Liver (tissue), 3 donors: ENCODE data around the gene CSTPP1.

Source experiments
- CTCF ChIP-seq: fragments of 150-350 bp; IDR thresholded peaks from 2 replicates; pipeline ENCODE4 v1.5.1; 2017; ENCODE audit warnings: improper control_type of control experiment, low read depth, low read length; ENCODE audit not compliant: missing input control
- GABPA ChIP-seq, 2 donors: IDR thresholded peaks in 1 of 2; conservative IDR thresholded peaks in 1 of 2; 2 replicates each; pipeline ENCODE4 v1.6.1; 2016; ENCODE audit warnings: antibody characterized with exemption in 2 of 2, mild to moderate bottlenecking in 1 of 2, moderate library complexity in 1 of 2
- HNF4A ChIP-seq, 2 donors: conservative IDR thresholded peaks; 2 replicates each; pipeline ENCODE4 v1.6.1; 2016; ENCODE audit warnings: antibody characterized with exemption in 2 of 2, mild to moderate bottlenecking in 2 of 2
- MAX ChIP-seq: IDR thresholded peaks from 2 replicates; pipeline ENCODE4 v1.6.1; 2016; ENCODE audit warnings: antibody characterized with exemption
- RAD21 ChIP-seq, 2 donors: IDR thresholded peaks; 2 replicates each; pipeline ENCODE4 v1.6.1; 2016; ENCODE audit warnings: antibody characterized with exemption in 2 of 2, mild to moderate bottlenecking in 2 of 2
- RXRA ChIP-seq, 2 donors: IDR thresholded peaks; 2 replicates each; pipeline ENCODE4 v1.6.1; 2017 to 2018; ENCODE audit warnings: antibody characterized with exemption in 2 of 2, mild to moderate bottlenecking in 1 of 2
- TAF1 ChIP-seq: conservative IDR thresholded peaks from 2 replicates; pipeline ENCODE4 v1.6.1; 2016; ENCODE audit warnings: antibody characterized with exemption, mild to moderate bottlenecking
- YY1 ChIP-seq: IDR thresholded peaks from 2 replicates; pipeline ENCODE4 v1.6.1; 2016; ENCODE audit warnings: antibody characterized with exemption, mild to moderate bottlenecking
- donor health status: healthy.
- donor health status: healthy.

GRCh38 chr11:46889689-46890475 is 46.7 kb upstream of the CSTPP1 start:
- TF ChIP-seq CTCF (peak; percentile 96), TAF1 (no peak), YY1 (no peak), HNF4A (conservative IDR thresholded peaks at IDR 0.05) (no peak), RAD21 (IDR thresholded peaks at IDR 0.05) (peak; percentile 99), RXRA (IDR thresholded peaks at IDR 0.05) (no peak), MAX (no peak), GABPA (IDR thresholded peaks at IDR 0.05 in 1 of 2, conservative IDR thresholded peaks at IDR 0.05 in 1 of 2) (no peak)
